Measurements from ENCODE around the gene TMEM179. TPM values are rescaled to one million over a fixed set of nuclear protein-coding genes. Genes with fewer than 3 reads are reported as not detected.

The TMEM179 gene
- polyA plus RNA-seq, 1 donor from 2014 or later = 20.3 TPM

DNA sequence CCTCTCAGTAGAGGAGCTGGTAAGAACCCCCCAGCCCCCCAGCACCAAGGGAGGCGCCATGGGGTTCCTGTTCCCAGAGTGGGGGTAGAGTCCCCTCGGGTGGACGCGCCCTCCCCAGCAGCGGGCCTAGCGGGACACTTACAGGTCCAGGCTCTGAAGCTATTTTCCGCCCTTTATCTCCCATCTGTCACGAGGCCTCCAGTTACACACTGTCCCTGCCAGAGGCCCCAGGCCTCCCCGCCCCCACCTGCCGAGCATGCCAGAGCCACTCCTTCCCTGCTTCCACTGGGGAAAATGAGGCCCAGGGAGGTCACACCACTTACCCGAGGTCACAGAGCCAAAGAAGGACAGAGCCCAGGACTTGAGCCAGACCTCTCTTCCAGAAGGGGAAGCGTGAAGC lies 21.9 kb downstream of the TMEM179 start:
- H3K4me2 ChIP-seq (ENCODE audit: low read length) = no peak overlapping the region
- no peak overlapping the region for H3K9ac ChIP-seq (ENCODE audit: low read length)
- H3K4me3 ChIP-seq (ENCODE audit: low read length) = no peak overlapping the region
- TF ChIP-seq, protein P1, sequence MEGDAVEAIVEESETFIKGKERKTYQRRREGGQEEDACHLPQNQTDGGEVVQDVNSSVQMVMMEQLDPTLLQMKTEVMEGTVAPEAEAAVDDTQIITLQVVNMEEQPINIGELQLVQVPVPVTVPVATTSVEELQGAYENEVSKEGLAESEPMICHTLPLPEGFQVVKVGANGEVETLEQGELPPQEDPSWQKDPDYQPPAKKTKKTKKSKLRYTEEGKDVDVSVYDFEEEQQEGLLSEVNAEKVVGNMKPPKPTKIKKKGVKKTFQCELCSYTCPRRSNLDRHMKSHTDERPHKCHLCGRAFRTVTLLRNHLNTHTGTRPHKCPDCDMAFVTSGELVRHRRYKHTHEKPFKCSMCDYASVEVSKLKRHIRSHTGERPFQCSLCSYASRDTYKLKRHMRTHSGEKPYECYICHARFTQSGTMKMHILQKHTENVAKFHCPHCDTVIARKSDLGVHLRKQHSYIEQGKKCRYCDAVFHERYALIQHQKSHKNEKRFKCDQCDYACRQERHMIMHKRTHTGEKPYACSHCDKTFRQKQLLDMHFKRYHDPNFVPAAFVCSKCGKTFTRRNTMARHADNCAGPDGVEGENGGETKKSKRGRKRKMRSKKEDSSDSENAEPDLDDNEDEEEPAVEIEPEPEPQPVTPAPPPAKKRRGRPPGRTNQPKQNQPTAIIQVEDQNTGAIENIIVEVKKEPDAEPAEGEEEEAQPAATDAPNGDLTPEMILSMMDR (IDR thresholded peaks at IDR 0.05; ENCODE audit: poor library complexity, severe bottlenecking) = no peak
- TF ChIP-seq EZH2 (IDR thresholded peaks at IDR 0.05; ENCODE audit: borderline replicate concordance, insufficient read depth, low read length, poor library complexity, severe bottlenecking) (no peak), TAF1 (IDR thresholded peaks at IDR 0.05; ENCODE audit: low read depth) (no peak), MXI1 (conservative IDR thresholded peaks at IDR 0.05; ENCODE audit: poor library complexity, severe bottlenecking) (no peak), RAD21 (conservative IDR thresholded peaks at IDR 0.05) (no peak), POLR2AphosphoS5 (IDR thresholded peaks at IDR 0.05) (no peak), EP300 (conservative IDR thresholded peaks at IDR 0.05; ENCODE audit: poor library complexity, severe bottlenecking) (no peak), SMC3 (conservative IDR thresholded peaks at IDR 0.05; ENCODE audit: poor library complexity) (no peak)
- TF ChIP-seq, protein P2, sequence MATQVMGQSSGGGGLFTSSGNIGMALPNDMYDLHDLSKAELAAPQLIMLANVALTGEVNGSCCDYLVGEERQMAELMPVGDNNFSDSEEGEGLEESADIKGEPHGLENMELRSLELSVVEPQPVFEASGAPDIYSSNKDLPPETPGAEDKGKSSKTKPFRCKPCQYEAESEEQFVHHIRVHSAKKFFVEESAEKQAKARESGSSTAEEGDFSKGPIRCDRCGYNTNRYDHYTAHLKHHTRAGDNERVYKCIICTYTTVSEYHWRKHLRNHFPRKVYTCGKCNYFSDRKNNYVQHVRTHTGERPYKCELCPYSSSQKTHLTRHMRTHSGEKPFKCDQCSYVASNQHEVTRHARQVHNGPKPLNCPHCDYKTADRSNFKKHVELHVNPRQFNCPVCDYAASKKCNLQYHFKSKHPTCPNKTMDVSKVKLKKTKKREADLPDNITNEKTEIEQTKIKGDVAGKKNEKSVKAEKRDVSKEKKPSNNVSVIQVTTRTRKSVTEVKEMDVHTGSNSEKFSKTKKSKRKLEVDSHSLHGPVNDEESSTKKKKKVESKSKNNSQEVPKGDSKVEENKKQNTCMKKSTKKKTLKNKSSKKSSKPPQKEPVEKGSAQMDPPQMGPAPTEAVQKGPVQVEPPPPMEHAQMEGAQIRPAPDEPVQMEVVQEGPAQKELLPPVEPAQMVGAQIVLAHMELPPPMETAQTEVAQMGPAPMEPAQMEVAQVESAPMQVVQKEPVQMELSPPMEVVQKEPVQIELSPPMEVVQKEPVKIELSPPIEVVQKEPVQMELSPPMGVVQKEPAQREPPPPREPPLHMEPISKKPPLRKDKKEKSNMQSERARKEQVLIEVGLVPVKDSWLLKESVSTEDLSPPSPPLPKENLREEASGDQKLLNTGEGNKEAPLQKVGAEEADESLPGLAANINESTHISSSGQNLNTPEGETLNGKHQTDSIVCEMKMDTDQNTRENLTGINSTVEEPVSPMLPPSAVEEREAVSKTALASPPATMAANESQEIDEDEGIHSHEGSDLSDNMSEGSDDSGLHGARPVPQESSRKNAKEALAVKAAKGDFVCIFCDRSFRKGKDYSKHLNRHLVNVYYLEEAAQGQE (IDR thresholded peaks at IDR 0.05; ENCODE audit: borderline replicate concordance) = no peak
- H3K36me3 ChIP-seq (ENCODE audit: insufficient read depth, low read length) = no peaks in the 10 kb centered on the region
- no peaks in the 10 kb centered on the region for H3K27me3 ChIP-seq (ENCODE audit: insufficient read depth, low read depth, low read length)
- no peaks in the 10 kb centered on the region for H3K79me2 ChIP-seq (replicated peaks; ENCODE audit: insufficient read depth, low read length)
- no peak overlapping the region for H3K27ac ChIP-seq (ENCODE audit: low read length)
- no peaks in the 10 kb centered on the region for H4K20me1 ChIP-seq (ENCODE audit: insufficient read depth)
- no peak overlapping the region for H2AFZ ChIP-seq (ENCODE audit: low read depth, low read length)
- no peaks in the 10 kb centered on the region for H3F3A ChIP-seq (ENCODE audit: insufficient read depth, low read length, poor library complexity, severe bottlenecking)
- H3K9me3 ChIP-seq (ENCODE audit: low read length) = no peaks in the 10 kb centered on the region
- H3K9me2 ChIP-seq (ENCODE audit: insufficient read depth, low read length) = no peaks in the 10 kb centered on the region

DNA sequence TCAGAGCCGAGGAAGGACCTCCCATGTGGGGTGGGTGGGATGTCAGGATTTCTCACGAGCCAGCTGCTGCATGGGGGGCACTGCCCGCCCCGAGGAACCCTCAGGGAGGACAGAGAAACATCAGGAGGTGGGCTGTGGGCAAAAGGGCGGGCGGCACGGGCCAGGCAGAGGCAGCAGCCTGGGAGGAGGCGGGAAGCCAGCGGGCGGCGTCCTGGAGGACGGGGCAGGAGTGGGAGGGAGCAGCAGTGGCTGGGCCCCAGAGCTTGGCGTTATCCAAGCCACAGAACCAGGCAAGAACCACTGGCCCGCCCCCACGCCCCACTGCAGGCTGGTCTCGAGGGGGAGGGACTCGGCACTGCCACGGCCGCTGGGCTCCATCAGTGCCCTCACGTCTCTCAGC lies 22.6 kb downstream of the TMEM179 start:
- Histone ChIP-seq H3K79me2 (replicated peaks; ENCODE audit: insufficient read depth, low read length) (no peaks in the 10 kb centered on the region), H3K9me2 (ENCODE audit: insufficient read depth, low read length) (no peaks in the 10 kb centered on the region), H3K4me2 (ENCODE audit: low read length) (no peak overlapping the region), H3K27me3 (ENCODE audit: insufficient read depth, low read depth, low read length) (no peaks in the 10 kb centered on the region), H3K36me3 (ENCODE audit: insufficient read depth, low read length) (no peaks in the 10 kb centered on the region), H2AFZ (ENCODE audit: low read depth, low read length) (no peak overlapping the region), H3K27ac (ENCODE audit: low read length) (no peak overlapping the region), H3K9me3 (ENCODE audit: low read length) (no peaks in the 10 kb centered on the region), H3K9ac (ENCODE audit: low read length) (no peak overlapping the region), H3K4me3 (ENCODE audit: low read length) (no peak overlapping the region), H4K20me1 (ENCODE audit: insufficient read depth) (no peaks in the 10 kb centered on the region), H3F3A (ENCODE audit: insufficient read depth, low read length, poor library complexity, severe bottlenecking) (no peaks in the 10 kb centered on the region)
- no peak for TF ChIP-seq EZH2 (IDR thresholded peaks at IDR 0.05; ENCODE audit: borderline replicate concordance, insufficient read depth, low read length, poor library complexity, severe bottlenecking)
- no peak for TF ChIP-seq POLR2AphosphoS5 (IDR thresholded peaks at IDR 0.05)
- TF ChIP-seq, protein P2 (IDR thresholded peaks at IDR 0.05; ENCODE audit: borderline replicate concordance) = no peak
- TF ChIP-seq RAD21 (conservative IDR thresholded peaks at IDR 0.05) = no peak

Data from neural cell (in vitro differentiated cells).